HTERT RPE-1 (cell line): ENCODE data around the gene MTHFD1.

Source experiments
- in situ Hi-C: fragments of 300-500 bp; cut with MboI; formaldehyde crosslinking; loops from 4 replicates; pipeline ENCODE4 v1.14.3; 2020; ENCODE audit warnings: low sequenced_read_pairs

The MTHFD1 gene

DNA sequence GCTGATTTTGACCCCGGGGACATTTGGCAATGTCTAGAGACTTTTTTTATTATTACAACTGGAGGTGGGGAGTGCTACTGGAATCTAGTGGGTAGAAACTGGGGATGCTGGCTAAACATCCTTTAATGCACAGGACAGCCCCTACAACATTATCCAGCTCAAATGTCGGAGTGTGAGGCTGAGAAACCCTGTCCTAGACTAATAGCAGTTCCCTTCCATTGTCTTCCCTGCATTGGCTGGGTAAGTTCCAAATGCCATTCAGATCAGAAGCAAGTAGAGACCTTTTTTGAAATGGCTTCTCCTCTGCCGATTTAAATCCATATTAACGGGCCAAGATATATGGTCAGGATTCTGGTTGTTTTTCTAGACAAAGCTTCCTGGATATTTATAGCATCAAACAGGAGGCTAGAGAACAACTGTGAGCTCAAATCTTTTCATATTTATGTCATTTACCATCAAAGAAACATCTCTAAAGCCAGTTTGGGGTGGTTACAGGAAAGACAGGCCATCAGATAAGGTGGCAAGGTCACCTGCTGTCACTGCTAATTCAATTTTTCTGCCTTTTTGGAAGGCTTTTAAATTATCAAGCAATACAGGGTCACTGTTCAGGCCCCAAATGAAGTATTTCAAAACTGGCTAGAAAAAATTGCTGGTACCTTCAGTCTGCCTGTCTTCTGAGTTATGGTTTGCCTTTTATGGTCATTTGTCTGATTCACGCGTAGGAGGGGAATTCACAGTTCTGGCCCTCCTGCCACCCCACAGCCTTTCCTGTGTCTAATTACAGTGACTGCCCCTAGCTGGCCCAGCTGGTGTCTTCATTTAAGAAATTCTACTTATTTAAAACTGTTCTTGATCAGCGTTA is 57.1 kb downstream of the MTHFD1 start:
- in situ Hi-C loops: no loop called here

DNA sequence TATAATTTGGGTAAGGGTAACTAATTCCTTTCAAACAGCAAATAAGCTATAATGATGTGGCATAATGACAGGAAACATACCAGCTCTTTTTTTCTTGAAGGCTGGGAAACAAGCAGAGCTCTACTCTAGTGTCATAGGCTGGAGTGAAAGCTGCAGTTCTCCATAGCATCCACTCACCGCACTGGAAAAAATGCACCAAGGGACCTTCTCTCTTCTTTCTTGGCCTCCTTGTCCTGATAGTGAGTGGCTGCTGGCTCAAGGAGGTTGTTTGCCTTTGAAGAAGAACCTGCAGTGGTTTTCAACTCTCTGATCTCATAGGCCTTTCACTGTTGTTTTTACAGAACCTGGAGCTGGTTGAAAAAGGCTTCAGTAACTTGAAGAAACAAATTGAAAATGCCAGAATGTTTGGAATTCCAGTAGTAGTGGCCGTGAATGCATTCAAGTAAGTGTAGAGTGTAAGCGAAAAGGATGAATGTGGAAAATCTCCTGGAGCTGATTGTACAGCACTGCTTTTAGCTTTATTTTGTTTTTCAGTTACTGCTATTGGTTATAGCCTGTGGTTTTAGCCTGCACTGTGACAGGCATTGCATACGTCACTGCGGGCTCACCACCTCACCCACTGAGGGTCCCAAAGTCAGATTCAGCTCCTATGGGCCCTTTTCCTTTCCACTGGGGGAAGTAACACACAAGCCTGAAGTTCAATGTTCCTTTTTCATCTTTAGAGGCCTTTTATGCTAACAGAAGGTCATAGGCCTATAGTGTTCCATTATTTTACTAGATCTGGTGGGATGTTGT is 59.9 kb downstream of the MTHFD1 start:
- in situ Hi-C loops: no loop called here

DNA sequence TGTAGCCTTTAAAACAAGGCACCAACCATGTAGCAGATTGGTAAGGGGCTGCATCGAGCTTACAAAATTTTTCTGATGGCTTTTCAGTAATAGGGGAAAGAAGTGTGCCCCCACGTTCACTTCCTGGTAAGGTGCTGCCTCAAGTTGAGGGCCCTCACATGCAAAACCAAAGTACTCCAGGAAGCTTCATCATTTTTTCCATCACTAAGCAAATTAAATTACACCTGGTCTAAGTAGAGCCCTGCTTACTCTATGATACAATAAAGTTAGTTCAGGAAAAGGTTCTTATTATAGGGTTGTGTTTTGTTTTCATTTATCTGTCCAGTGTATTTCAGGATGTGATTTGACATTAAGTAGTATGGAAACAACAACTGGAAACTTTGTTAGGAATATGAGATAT is 62.1 kb downstream of the MTHFD1 start:
- in situ Hi-C loops: no loop called here

DNA sequence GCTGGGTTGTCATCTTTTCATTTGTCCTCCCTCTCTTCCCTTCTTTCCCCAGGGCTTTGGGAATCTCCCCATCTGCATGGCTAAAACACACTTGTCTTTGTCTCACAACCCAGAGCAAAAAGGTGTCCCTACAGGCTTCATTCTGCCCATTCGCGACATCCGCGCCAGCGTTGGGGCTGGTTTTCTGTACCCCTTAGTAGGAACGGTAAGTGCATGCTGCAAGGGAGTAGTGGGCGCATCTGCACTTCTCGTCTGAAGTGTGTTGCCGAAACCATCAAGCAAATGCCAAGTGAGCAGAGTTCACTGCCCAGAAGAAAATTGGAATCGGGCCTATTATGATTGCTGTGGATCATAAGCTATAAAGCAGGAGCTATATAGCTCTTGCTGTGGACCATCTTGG is 66.5 kb downstream of the MTHFD1 start:
- in situ Hi-C loops: no loop called here

DNA sequence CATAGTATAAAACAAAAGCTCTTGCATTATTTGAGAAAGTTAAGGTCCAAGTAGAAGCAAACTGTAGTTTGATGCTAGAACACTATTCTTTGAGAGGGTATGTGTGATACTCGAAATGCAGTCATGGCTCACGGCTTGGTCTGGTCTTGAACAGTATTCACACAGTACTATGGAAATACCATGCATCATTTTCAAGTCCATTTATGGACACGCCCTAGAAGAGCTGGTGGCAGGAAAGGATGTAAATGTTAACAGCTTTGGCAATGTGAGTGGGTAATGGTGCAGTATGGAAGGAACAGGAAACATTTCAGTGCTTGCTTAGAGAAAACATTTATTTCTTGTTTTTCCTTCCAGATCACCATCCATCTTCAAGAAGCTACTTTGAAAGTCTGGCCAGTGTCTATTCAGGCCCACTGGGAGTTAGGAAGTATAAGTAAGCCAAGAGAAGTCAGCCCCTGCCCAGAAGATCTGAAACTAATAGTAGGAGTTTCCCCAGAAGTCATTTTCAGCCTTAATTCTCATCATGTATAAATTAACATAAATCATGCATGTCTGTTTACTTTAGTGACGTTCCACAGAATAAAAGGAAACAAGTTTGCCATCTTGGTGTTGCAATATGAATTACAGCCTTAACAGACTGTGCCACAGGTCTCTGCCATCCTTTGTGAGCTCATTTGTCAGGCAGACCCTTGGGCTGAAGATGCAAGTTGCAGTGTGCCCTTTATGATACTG is 71.4 kb downstream of the MTHFD1 start:
- in situ Hi-C loops: no loop called here

DNA sequence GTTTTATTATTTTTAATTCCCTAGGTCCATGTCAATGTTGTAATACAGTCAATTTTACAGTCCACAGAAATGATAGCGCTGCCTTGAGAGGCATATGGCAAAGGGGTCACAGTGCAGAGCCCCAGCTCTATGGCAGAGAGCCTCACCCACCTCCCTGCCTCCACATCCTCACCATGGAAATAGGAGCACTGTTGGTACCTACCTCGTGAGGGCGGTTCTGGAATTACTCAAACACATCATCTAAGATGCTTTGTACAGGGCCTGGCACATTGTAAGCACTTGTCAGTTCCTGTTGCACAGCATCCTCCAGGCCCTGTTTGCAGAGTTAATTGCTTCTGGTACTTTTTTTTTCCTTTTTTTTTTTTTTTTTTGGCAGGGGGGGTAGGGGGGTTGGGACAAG is 73.1 kb downstream of the MTHFD1 start:
- in situ Hi-C loops: no loop called here

DNA sequence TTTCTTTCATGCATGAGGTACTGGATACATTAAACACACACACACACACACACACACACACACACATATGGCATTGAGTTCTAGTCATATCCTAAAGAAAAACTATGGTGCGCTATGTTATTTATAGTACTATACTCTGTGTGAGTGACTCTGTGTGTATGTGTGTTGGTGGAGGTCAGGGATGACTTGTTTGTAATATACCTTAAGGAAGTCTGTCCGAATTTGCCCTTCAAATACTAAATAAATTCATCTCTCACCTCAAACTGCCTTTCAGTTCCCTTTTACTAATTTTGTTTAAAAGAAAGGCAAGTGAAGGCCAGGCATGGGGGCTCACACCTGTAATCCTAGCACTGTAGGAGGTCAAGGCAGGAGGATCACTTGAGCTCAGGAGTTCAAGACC is 75.0 kb downstream of the MTHFD1 start:
- in situ Hi-C loops: no loop called here

DNA sequence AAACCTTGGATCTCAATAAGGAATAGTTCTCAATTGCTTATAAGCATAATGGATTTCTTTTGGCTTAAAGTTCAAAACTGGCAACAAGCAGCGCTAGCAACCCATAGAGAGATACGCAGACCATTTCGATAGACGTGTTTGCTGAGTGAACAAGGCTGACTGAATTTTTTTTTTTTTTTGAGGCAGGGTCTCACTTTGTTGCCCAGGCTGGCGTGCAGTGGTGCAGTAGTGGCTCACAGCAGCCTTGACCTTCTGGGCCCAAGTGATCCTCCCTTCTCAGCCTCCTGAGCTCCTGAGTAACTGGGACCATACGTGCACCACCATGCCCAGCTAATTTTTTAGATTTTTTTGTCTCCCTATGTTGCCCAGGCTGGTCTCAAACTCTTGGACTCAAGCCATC is 75.7 kb downstream of the MTHFD1 start:
- in situ Hi-C loops: no loop called here

DNA sequence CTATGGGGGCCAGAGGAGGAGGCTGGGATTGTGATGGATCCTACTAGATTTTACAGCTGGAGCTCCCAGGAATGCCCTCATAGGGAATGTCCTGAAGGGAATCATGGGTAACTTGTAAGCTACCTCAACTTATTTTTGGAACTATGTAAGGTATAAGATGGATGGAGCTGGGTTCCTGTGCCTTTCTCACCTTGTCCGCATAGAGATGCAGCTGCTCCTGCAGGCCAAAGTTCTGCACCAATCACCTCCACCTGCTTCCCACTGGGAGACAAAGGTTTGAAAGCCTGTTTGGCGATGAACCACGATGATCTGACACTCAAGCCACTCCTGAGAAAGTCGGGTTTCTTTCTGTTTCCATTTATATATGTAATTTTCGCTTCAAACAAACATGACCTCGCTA is 76.5 kb downstream of the MTHFD1 start:
- in situ Hi-C loops: no loop called here

DNA sequence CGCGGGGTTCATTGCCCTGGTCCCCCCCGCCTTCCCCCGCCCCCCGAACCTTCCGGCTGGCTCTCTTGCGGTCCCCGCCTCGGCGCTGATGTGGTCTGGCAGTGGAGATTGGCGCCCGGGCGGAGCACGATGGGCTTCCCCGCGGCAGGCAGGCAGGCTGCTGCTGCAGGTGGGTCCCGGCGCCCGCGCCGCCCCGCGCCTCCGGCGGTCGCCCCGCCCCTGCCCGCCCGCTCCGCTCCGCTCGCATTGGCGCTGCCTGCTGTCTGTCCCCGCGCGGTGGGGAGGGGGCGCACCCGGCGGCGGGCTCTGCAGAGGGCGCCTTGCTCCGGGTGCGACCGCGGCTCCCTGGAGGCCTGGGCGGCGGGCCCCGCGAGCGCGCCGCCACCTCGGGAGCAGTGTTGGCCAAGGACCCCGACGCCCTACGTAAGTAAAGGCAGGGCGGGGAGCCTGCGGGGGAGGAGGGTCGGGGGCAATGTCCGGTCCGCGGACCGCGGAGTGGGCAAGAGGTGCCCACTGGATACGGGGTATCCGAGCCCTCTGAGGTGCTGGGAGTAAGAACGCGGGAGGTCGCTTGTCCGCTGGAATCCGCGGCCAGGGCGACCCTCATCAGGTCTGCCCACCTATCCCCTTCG is 77.2 kb downstream of the MTHFD1 start, which contains the start of gene AKAP5:
AKAP5 (plus strand) TSS at position 309 of the 632 bp plus-strand sequence. CDS start 2,896 bp downstream, outside the sequence.
- in situ Hi-C loops: no loop called here

DNA sequence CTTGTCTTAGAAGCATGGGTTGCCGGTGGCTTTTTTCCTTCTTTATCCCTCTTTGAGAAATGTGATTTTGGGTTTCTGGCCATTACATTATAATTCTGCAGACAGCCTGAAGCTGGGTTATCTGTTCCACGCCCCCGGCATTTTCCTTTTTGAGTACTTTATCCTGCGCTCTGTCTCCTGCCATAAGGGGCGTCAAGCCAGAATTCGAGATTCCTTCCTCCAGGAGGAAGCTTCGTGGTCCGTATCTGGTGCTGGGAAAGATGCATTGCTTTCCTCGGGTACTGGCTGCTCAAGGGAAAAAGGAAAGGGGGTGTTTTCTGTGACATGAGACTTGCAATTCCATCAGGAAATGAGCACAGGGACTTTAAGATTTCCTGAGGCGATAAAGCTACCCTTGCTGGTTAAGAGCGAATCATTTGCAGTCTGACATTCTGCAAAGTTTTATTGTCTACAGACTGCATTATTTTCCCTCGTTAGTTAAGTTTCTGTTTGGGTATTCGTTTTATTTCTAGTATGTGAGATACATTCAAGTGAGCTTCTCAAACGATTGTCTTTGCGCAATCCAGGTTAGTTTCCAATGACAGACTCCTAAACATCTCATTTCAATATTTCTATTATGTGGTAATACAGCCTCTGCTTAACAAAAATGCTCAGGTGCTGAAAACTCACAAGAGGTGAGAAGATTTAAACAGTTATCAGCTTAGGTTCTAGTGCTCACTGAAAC is 77.8 kb downstream of the MTHFD1 start:
- in situ Hi-C loops: no loop called here

DNA sequence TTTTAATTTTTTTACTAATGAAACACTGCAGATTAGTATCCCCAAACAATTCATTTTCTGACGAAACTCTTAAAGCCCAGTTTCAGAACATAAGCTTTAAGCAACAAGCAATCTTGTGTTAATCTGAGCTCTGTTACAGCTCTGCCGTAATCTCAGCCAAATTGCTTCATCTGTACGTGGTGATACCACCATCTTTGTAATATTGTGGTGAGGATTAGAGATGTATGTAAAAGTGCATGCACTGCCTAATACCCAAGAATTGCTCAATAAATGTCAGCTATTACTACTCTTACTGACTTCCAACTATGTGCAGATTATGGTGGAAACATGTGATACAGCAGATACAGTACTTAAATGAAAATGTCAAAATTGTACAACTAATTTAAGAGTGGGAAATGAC is 78.9 kb downstream of the MTHFD1 start:
- in situ Hi-C loops: no loop called here

DNA sequence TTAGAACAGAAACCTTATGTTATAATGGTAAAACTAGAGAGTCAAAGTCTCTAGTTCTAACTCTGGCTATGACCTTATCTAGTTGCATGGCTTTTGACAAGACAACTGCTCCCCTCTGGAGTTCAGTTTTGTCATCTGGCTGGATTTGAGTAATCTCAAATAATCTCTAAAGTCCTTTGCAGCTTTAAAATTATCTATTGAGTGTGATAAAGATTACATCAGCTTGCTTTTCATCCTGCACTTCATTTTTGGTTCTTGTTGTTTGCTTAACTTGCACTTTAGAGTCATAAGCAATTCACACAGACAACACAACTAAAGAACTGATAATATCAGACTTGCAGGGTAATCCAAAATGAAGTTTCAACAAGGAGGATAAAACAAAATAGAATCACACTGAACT is 79.4 kb downstream of the MTHFD1 start:
- in situ Hi-C loops: no loop called here

DNA sequence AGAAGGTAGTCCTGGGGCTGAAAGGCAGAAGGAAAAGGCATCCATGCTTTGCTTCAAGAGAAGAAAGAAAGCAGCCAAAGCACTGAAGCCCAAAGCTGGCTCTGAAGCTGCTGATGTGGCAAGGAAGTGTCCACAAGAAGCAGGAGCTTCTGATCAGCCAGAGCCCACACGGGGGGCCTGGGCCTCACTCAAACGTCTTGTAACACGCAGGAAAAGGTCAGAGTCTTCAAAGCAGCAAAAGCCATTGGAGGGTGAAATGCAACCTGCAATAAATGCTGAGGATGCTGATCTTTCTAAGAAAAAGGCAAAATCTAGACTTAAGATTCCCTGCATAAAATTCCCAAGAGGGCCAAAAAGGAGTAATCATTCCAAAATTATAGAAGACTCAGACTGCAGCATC is 80.3 kb downstream of the MTHFD1 start:
- in situ Hi-C loops: no loop called here

DNA sequence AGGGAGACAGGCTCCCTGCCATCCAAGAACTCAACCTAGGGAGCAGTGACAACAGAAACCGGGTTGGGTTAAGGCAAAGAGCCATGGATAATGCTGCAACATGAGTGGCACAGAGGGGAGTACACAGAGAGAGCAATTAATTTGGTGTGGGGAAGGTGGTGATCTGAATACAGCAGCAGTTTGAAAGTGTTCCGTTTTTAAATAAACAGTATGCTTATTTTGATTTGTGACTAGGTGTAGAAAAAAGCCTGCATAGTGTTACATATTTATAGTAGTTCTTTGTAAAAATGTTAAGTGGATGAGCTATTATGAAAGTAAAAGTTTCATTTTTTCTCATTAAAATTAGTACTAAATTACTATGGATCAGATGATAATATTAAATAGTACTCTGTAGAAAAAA is 85.9 kb downstream of the MTHFD1 start:
- in situ Hi-C loops: no loop called here

DNA sequence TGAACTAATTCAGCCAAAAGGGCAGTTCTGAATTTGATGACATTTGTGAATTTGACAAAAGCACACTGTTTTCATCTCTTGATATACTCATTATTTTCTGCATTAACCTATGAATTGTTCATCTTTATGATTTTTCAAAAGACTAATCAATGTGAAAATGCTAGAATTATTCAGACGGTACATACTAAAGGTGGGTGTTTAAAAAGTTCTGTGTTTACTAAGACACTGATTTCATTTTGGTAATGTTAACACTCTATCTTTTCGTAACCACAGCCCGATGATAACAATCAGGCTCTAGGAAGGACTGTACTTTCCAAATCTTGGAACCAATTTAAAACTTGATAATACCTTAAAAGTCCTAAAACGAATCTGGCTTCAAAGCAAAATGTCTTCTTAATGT is 86.5 kb downstream of the MTHFD1 start:
- in situ Hi-C loops: no loop called here

DNA sequence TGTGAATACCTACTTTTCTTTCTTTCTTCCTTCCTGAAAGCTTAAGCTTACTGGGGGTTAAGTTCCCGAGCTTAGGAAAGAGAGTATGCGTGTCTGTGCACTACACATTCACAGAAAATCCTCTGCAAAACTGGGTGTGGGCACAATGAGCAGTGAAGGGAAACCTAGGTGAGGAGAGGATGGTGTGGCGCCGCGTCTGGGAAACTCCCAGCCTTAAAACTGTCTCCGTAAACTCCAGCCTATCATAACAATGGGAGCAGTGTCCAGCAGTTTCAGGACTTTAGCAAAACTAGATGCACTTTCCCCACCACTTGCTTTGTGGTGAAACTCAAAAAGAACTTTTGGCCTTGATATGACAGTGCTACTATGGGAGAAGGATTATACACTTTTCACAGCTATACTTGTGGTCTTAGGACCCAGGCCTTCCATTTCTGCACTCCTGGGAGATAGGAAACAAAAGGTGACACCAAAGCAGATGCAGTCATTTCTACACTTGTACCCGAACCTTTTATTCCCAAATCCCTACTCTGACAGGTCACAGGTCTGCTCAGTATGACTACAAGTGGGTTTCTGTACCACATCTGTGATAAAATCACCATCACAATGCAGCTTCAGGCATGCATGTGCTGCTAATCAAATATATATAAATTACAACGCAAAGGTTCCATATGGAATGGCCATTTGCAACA is 87.6 kb downstream of the MTHFD1 start:
- in situ Hi-C loops: no loop called here

DNA sequence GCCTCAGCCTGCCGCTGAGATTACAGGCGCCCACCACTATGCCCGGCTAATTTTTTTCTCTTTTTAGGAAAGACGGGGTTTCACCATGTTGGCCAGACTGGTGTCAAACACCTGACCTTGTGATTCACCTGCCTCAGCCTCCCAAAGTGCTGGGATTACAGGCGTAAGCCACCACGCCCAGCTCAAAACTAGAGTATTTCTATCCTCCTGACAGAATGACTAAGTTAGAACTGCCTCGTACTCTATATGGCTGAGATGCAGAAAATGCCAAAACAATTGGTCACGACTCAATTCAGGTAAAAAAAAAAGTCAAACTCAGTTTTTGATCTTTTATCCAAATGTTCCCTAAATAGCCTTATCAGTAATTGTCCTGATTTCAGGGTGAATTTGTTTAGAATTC is 88.3 kb downstream of the MTHFD1 start:
- in situ Hi-C loops: no loop called here

DNA sequence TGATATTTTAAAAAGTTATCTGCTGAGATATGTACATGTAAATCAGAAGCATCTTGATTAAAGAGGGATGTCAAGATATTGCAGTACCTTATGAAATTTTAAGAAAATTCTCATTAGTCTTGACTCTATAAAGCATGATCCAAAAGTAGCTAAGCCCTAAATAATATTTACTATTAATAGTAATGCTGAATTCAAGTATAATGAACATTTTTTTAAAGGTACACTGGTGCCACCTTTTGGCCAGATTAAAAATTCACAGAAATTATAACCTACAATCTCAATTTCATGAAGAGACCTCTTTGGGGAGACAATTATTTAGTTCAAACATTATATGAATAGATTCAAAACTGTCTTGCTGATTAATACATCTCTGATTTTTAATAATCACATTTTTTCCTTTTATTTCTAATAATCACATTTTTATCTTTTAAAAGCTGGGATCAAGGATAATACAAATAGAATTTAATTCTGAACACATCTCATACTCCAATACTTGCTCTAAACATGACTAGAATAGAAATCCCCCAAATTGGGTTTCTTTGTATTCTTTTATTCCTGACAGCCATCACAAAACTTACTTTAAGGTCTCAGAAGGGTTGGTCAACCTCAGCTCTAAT is 90.6 kb downstream of the MTHFD1 start:
- in situ Hi-C loops: no loop called here
